HG02973 (cell line): ENCODE data around the gene GAB2.
"Not testable (repeated sequence)": the region's sequence is repeated elsewhere in the genome, so short reads cannot be mapped to it uniquely, and the experiment has no call there.

Experiments used
- ATAC-seq: cut with Tn5 transposase; IDR thresholded peaks from one replicate; pipeline ENCODE4 v1.9.1; 2021; ENCODE audit warnings: moderate library complexity; ENCODE audit not compliant: unreplicated experiment

GAB2 gene

GRCh38 chr11:78193806-78194205 is 223.8 kb downstream of the GAB2 start:
- no peak for ATAC-seq

- no peak for ATAC-seq
These were observed 224.7 kb downstream of the GAB2 start for GRCh38 chr11:78192911-78193351.

- no peak for ATAC-seq
These were observed 225.3 kb downstream of the GAB2 start for GRCh38 chr11:78192223-78192719.

GRCh38 chr11:78190871-78191538 is 226.6 kb downstream of the GAB2 start:
- no peak for ATAC-seq

GRCh38 chr11:78190374-78190773 is 227.2 kb downstream of the GAB2 start:
- ATAC-seq, result no peak

- no peak for ATAC-seq
These were observed 227.8 kb downstream of the GAB2 start for GRCh38 chr11:78189851-78190250.

- no peak for ATAC-seq
These were observed 228.4 kb downstream of the GAB2 start for GRCh38 chr11:78189174-78189724.

GRCh38 chr11:78188286-78189173 is 229.1 kb downstream of the GAB2 start, which contains the start of the genes KCTD21 and USP35:
Gene KCTD21, minus strand, starts transcription at chr11:78188626. Its CDS starts 14,072 bp downstream, at chr11:78174554.
Gene USP35, plus strand, starts transcription at chr11:78188919. Its CDS starts 7,327 bp downstream, at chr11:78196246.
- peak; percentile 96 for ATAC-seq

- ATAC-seq, result peak; percentile 17
These were observed 230.0 kb downstream of the GAB2 start for GRCh38 chr11:78187366-78188285.

- no peak for ATAC-seq
These were observed 236.4 kb downstream of the GAB2 start for GRCh38 chr11:78181185-78181584.

- no peak for ATAC-seq
These were observed 236.9 kb downstream of the GAB2 start for GRCh38 chr11:78180751-78181150.

- no peak for ATAC-seq
These were observed 238.1 kb downstream of the GAB2 start for GRCh38 chr11:78179459-78180071.

GRCh38 chr11:78177216-78177615 is 240.4 kb downstream of the GAB2 start:
- no peak for ATAC-seq

GRCh38 chr11:78176605-78177141 is 240.9 kb downstream of the GAB2 start:
- ATAC-seq, result no peak

GRCh38 chr11:78175862-78176261 is 241.8 kb downstream of the GAB2 start:
- not testable (repeated sequence) for ATAC-seq

GRCh38 chr11:78171951-78172350 is 245.7 kb downstream of the GAB2 start:
- no peak for ATAC-seq

- ATAC-seq, result no peak
These were observed 246.6 kb downstream of the GAB2 start for GRCh38 chr11:78170874-78171549.

- ATAC-seq, result no peak
These were observed 247.2 kb downstream of the GAB2 start for GRCh38 chr11:78170413-78170812.
